NK-92 treated with Interleukin-12 subunit alpha and Interleukin-12 subunit beta, amount 100 ng/mL, for 24 hours (cell line): ENCODE results near the gene TCEA3.

Source experiments
- DNase-seq: peaks from one replicate; lab custom pipeline; 2025; lab: John Stamatoyannopoulos, UW

Gene TCEA3

DNA sequence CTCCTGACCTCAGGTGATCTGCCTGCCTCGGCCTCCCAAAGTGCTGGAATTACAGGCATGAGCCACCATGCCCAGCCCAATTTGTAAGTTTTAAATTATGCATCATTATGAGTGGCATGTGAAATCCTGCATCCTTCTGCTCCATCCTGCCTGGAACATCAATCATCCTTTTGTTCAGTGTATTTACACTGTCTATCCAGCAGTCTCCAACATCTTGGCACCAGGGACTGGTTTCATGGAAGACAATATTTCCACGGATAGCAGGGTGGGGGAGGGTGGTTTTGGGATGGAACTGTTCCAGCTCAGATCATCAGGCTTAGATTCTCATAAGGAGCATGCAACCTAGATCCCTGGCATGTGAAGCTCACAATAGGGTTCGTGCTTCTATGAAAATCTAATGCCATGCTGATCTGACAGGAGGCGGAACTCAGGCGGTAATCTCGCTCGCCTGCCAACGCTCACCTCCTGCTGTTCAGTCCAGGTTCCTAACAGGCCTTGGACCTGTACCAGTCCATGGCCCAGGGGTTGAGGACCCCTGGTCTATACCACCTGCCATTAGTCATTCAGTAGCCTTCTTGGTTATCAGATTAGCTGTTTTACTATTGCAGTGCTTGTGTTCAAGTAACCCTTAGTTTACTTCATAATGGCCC, 22.2 kb upstream of the TCEA3 start:
- no peak for DNase-seq

DNA sequence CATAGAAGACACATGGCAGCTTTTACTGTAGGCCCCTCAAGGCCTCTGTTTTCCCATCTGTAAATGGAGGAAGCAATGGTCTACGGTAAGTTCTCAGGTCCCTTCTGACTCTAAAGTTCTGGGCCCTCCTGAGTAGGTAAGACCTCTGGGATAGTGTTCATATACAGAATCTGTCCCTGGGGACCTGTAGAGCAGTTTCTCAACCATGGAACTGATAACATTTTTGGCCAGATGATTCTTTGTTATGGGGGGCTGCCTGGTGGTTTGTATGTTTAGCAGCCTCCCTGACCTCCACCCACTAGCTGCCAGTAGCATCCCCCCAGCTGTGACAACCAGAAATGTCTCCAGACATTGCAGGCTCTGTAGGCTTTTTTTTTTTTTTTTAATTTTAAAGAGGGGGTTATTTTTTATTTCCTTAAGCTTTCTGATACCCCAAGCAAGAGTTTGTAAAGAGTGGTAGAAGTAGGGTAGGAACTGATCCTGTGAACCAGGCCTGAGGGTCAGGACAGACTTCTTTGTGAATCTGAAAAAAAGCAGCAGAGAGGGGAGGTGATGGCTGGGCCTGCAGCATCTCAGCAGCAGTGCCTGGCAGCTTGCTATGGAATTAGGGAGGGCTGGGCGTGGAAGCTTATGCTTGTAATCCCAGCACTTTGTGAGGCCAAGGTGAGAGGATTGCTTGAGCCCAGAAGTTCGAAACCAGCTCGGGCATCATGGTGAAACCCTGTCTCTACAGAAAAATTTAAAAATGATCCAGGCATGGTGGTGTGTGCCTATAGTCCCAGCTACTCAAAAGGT, 20.2 kb upstream of the TCEA3 start:
- DNase-seq: no peak

DNA sequence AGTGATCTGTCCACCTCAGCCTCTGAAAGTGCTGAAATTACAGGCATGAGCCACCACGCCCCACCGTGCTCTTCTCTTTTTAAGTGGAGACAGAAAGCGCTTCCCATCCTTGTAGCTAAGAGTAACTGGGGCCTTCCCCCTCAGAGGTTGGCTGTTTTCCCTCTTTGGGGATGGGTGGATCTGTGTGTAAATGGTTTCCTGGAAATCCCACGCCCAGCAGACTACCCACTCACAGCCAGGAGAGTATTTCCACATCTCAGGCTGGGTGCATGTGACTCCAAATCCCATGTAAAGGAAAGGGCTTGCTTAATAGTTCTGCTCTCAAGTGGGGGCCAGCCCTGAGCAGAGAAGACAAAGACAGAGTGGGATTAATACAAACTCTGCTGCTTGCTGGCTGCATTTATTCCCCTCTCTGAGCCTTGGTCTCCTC, 19.6 kb upstream of the TCEA3 start:
- DNase-seq: no peak

DNA sequence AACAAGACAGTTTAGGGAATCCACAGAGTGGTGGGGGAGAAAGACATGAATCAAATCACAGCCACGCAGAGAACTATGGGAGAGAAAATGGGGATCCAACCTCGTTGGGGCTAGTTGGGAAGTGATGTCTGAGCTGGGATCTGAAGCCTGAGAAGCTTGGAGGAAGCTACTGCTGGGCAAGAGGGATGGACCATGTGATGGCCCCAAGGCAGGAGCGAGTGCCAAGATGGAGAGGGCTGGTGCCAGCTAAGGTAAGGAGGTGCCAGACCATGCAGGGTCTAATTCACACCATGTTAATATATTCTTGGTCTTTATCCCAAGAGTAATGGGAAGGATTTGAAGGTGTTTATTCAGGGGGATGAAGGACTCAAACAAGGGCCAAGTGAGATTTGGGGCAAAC, 18.2 kb upstream of the TCEA3 start:
- DNase-seq: no peak

DNA sequence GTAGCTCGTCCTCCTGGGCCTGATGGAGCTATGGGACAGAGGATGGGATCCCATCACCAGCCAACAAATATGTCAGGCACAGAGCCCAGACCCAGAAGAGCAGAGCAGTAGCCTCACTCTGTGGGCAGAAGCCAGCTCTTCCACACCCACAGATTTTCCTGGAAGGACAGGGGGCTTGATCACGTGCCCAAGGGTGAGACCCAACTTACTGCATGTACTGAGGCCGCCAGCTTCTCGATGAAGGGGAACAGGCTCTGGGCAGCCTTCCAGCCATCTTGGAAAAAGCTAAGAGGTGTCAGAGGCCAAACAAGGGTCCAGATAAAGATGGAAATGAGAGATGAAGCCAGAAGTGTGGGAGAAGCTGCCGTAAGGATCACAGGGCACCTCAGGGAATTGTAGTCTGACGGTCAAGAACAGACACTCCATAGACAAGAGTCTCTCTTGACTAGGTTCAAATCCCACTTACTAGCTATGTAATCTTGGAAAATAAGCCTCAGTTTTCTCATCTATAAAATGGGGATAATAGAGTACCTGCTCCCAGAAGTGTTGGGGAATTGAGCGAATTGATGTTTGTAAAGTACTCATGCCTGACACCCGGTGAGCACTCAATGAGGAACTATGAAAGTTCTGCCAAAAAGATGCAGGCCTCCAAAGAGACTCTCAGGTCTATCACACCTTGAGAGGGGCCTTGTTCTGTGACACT, 17.0 kb upstream of the TCEA3 start:
- no peak for DNase-seq

DNA sequence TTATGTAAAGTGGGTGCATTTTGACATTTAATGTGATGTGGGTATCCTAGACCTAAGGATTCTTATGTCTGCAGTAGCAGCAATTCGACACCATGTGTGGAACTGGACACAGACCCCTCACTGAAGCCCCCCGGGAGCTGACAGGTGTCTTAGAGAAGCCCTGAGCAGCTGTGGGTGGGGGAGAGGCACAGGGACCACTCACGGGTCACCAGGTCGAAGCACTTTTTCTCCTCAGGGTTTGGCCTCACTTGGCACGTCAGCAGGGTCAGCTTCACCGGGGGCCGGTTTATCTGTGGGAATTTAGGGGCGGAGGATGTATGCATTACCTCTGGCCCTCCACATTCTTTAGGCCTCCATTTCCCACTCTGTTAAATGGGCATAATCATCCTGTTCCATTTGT, 14.0 kb upstream of the TCEA3 start:
- DNase-seq: no peak

DNA sequence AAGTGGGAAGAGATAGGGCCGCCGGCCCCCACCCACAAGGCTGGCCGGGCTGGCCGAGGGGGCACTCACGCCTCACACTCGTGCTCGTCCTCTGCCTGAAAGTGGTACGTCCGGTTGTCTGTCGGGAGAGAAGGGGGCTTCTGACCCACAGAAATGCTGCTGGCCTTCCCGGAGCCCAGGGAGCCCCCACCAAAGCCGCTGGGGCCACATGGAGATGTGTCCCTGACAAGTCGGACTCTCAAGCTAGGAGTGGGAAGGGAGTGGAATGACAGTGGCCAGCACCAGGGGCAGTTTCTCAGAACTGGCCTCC, 12.8 kb upstream of the TCEA3 start:
- DNase-seq: no peak

DNA sequence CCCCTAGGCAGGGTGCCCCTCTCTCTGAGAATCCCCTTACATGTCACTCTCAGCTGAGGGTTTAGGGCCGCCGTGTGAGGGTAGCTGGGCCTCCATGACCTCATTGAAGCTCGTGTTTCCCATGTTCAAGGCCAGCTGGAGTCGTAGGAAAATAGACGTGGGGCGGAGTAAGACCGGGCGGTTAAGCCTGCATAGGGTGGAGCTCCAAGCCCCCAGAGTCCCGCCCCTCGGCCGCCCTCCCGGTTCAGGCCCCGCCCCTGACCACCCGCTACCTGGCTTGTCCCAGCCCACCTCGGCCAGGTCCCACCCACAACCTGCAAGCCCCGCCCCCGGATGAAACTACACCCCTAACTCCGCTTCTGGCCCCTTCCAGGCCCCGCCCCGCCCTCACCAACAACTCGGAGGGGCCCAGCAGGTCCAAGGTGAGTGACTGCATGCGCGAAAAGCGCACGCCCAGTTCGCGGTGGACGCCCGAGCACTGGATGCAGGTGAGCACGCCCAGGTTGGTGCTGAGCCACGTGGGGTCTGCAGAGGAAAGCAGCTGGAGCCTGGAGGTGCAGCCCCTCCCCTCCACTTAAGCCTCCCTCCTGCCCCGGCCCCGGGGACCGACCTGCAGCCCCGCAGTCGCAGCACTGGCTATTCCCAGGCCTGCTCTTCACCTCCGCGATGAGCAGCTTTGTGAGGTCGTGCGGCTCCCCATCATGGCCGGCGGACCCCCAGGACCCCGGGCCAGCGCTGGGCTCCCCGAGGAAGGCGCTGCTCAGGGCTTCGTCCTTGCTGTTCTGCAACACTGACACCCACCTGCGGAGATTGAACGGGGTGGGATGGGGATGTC, 12.2 kb upstream of the TCEA3 start:
- DNase-seq: no peak

DNA sequence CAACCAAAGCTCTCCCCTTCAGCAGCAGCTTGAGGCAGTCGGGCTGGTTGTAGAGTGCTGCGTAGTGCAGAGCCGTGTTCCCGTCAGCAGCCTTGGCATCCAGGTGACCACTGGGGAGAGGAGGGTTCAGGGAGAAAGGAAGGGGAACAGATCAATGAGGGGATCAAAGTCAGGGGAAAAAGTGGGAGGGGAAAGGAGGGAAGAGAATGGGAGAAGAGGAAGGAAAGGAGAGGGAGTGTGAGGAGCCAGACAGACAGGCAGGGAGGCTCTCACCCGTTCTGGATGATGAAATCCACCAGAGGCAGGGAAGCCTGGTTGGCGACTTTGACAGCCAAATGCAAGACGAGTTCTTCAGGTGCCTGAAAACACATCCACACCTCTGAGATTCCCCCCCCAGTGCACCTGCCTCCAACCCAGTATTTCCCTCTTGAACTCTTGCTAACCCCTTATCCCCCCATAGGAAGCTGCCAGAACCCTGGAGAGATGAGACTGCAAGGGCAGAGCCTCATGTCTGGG, 9.8 kb upstream of the TCEA3 start:
- no peak for DNase-seq

DNA sequence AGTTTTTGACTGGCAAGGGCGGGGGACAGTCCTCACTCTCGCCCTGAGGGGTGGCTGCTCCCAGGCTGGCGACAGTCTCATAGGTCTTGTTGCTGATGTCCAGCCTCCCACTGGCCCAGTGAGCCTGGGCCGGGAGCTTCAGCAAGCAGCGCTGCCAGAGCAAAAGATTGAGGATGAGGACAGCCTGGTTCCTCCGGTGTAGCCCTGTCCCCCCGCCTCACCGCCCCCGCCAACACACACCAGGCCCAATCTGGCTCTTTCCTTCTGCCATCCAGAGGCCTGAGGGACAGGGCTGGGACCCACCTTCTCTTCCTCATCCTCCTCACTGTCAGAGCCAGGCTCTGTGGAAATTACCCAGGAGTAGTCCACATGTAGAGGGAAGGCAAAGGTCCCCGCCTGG, 8.6 kb upstream of the TCEA3 start:
- DNase-seq: no peak

DNA sequence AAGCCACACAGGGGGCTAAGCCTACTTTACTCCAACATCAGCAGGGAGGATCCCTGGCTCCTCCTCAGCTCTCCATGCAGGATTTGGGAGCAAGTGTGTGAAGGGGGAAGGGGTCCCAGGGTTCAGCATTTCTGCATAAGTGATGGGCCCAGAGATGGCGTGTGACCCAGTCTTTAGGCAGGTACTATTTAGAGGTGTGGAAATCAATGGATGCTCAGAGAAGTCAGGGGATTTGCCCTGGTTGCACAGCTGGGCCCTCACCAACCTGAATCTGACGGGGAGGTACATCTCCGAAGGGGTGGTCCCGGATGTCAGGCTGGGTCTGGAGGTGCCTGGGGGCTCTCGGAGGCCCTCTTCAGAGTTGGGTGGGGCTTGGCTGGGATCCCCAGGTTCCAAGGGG, 6.9 kb upstream of the TCEA3 start:
- no peak for DNase-seq

DNA sequence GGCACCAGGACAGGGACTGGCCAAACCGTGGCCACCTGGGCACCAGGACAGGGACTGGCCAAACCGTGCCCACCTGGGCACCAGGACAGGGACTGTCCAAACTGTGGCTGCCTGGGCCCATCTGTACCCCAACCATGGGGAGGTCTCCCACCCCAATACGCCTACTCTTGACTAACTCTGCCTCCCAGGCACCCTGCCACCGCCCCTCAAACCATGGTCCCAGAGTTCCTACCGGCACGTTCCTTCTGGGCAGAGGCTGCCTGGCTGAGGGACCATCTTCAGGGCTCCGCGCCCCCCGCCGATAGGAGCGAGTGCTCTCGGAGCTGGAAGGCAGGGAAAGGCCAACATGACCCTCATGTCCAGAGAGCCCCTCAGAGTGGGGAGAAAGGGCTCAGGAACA, 6.3 kb upstream of the TCEA3 start:
- no peak for DNase-seq

DNA sequence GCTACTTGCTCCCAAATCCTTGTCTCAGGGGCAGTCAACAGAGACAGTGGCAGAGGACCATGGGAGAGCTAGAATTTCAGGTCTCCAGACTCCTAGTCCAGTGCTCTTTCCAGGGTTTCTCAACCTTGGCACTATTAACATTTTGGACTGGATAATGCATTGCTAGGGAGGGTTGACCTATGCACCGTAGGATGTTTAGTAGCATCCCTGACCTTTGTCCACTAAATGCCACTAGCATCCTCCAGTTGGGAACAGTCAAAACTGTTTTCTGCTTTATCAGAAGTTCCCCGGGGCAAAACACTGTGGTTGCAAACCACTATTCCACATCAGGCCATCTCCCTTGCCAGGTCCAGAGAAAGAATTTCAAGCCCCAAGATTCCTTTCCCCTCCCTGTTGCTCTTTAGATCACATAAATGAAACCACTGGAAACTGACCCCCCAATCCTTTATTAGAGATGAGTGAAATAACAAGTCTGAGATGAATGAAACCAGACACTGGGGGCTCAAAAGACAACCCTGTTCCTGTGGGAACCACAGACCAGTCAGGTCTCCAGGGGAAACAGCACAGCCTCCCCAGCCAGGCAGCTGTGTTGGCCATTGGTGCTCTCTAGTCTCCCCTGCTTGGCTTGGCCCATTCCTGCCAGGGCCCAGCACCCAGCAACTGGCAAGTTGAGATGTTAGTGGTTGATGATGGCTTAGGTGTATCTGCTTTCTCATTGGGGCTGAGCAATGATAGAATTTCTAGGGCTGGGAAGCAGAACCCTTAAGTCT, 3.8 kb upstream of the TCEA3 start:
- DNase-seq: no peak

DNA sequence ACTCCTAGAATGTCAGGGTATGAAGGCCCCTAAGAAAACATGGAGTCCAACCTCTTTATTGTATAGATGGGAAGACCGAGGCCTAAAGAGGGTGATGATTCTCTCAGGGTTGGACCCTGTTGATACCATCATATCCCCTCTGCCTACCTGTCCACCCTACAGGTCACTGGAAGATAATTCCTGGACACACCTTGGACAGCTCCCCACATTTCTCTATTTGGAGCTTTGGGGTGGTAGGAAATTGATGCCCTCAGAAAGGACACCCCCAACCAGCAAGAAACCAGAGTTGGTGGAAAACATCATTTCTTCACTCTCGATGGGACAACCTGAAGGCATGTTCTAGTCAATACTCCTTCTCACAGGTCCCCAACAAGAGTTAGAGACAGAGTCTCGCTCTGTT, 3.0 kb upstream of the TCEA3 start:
- no peak for DNase-seq

DNA sequence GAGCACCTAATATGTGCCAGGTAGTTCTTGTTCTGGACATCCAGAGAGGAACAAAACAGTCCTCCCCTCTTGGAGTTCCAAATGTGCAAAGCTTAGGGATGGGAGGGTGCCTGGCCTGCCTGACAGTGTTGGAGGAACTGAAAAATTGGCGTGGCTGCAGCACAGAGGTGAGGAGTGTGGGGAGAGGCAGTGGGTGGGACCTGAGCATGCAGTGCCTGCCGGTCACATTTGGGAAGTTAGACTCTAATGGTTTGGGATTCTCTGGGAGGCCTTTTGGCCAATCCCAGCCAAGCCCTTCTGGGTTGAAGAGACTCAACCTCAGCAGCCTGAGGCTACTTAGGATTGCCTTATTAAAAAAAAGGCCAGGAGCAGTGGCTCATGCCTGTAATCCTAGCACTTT, 2.3 kb upstream of the TCEA3 start:
- DNase-seq: no peak

DNA sequence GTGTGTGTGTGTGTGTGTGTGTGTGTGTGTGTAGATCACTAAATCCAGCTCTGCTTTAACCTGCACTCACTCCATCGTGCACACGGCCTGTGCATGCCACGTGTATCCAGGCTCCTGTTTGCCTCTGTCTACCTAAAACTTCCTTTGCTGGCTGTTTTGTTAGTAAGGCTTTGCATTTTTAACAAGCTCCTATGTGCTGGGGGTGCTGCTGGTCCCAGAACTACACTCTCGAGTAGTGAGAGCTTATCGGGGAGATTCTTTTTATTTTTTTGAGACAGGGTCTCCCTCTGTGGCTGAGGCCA, 596 bp upstream of the TCEA3 start:
- DNase-seq: no peak

DNA sequence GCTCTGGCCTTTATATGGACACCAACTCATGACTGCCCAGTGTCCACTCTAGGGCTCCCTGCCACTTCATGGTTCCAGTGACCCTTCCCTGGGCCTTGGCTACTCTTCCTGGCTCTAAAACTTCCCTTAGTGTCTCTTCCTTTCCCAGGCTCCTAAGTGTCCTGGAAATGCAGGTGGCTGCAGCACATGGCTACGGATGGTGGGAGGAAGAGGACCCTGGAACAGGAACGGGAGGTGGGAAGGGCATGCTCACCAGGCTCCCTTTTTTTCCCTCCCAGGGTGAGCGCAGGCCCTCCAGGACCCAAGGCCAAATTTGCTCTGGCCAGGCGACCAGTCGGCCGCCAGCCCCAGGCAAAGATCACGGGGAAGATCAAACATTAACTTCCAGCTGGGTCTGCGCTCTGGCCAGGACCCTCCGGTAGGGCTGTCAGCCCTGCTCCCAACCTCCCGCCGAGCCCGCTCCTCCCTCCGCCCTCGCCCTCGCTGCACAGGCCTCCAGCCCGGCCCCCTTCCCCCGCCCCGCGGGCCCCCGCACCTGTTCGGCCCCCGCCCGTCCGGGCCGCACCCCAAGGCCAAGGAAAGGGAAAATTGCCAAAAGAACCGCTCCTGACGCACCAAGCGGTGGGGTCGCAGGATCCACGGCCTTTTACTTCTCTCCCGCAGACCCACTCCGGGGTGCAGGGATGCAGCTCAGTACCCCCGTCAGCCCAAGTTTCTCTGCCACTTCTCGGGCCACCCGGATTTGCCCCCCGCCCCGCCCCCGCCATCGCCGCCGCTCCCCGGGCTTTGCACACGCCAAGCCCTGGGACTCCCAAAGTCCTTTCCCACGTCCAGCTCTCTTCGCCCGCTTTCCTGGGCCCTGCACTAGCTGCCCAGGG, 894 bp downstream of the TCEA3 start:
- DNase-seq: no peak

DNA sequence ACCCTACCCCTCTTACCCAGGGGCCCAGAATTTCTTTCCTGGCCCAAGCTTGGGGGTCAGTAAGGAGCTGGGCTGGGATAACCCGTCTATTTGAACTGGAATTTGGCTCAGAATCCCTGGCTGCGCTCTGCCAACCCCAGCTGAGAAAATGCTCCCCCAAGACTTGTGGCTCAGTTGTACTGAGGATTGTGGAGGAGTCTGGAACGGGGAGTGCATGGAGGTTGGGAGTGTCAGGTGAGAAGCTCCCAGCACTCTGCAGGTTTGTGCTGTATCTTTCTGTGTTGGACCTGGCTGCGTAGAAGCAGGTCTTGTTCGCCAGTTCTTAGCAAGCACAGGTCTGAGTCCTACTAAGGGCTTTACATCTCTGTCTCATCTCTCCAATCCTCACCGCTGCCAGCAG, 1.6 kb downstream of the TCEA3 start:
- DNase-seq: no peak

DNA sequence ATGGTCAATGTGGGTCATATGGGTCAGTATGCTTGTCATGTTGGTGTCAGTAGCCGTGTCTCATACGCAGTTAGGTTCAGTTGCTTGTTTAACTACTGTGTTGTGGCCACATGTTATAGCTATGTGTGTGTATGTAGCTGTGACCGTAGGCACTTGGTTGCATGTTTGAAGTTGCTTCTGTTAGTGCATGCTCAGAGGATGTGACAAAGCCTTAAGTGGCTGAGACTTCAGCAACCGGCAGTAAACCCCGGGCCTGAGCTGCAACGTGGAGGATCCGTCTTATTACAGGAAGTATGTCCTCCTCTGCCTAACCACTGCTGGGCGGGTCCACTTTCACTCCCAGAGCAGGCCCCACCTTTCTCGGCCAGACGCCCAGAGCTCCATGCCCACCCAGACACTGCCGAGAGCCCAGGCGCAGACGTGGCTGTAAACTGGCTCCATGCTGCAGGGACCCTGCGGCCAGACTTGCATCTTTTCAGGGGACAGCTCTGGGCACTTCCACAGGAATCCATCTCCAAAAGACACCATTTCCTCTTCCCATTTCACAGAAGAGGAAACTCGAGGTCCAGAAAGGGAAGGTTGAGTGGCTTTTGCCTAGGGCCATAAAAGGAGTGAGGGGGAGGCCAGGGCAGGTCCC, 2.2 kb downstream of the TCEA3 start:
- DNase-seq: no peak

DNA sequence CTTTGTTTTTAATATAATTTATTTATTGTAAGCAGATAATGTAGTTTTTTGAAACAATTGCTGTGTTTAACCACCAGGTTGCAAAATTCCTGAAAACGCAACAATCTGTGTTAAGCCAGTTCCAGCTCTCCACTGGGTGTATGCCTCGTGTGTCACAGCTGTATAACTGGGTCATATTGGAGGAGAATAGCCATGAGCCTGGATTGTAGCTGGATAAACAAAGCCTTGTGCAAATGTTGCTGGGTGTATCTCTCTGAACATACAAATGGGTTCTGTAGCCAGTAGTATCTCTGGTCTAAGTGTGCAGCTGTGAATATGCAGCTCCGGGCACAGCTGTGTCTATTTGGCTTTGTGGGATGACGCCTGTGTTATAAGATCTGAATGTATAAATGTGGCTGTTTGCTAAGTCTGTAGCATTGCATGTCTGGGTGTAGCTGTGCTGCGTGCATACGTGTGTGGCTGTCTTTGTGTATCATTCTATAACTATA, 2.8 kb downstream of the TCEA3 start:
- DNase-seq: no peak
